SU-DHL-6 (cell line): ENCODE results near the gene RPS6KL1.

Source experiments
- EZH2phosphoT487 ChIP-seq: fragments of 200-600 bp; sonication (generic), shearing (Covaris generic); conservative IDR thresholded peaks from 2 replicates; pipeline ENCODE4 v1.6.1; 2018; ENCODE audit warnings: mild to moderate bottlenecking, antibody characterized with exemption, low read length, moderate library complexity, mixed read lengths
- TF ChIP-seq, protein P1 (sequence below): fragments of 200-600 bp; sonication (generic); IDR thresholded peaks from one replicate; pipeline ENCODE4 v1.5.1; 2017; ENCODE audit warnings: antibody characterized with exemption, mild to moderate bottlenecking, low read length, moderate library complexity; ENCODE audit not compliant: insufficient read depth, poor library complexity, severe bottlenecking

DNA sequence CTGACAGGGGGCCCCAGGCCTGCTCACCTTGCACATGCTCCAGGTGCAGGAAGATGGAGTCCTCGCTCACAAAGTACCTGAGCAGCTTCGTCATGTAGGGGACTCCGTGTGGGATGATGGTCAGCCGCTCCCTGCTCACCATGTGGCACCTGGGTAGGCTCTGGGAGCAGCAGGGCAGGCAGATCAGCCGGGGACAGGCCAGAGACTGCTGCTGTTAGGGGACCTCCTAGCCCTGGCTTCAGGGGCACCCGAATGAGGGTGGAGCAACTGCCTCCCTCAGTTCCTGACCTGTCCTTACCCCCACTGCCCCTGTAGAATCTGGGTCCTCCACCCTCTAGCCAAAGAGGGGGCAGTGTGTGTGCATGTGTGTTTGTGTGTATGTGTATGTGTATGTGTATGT lies 11.8 kb downstream of the RPS6KL1 start:
- TF ChIP-seq, protein P1, sequence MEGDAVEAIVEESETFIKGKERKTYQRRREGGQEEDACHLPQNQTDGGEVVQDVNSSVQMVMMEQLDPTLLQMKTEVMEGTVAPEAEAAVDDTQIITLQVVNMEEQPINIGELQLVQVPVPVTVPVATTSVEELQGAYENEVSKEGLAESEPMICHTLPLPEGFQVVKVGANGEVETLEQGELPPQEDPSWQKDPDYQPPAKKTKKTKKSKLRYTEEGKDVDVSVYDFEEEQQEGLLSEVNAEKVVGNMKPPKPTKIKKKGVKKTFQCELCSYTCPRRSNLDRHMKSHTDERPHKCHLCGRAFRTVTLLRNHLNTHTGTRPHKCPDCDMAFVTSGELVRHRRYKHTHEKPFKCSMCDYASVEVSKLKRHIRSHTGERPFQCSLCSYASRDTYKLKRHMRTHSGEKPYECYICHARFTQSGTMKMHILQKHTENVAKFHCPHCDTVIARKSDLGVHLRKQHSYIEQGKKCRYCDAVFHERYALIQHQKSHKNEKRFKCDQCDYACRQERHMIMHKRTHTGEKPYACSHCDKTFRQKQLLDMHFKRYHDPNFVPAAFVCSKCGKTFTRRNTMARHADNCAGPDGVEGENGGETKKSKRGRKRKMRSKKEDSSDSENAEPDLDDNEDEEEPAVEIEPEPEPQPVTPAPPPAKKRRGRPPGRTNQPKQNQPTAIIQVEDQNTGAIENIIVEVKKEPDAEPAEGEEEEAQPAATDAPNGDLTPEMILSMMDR = no peak
- no peak for TF ChIP-seq EZH2phosphoT487
